ACC112 (cell line): Measurements from ENCODE around the gene ACOT13.
"Not testable (repeated sequence)": the region's sequence is repeated elsewhere in the genome, so short reads cannot be mapped to it uniquely, and the experiment has no call there.

ENCODE experiments used
- H2AFZ ChIP-seq: fragments of 200-600 bp; sonication (generic); one replicate; pipeline ENCODE4 v1.6.0; 2017; ENCODE audit warnings: antibody characterized with exemption, low read length; ENCODE audit not compliant: unreplicated experiment
- H3K27ac ChIP-seq: fragments of 200-600 bp; sonication (generic); 2 replicates; pipeline ENCODE4 v1.5.1; 2014; ENCODE audit warnings: low read depth, mild to moderate bottlenecking, antibody characterized with exemption, low read length, moderate library complexity
- H3K27me3 ChIP-seq: fragments of 200-600 bp; sonication (generic); 2 replicates; pipeline ENCODE4 v1.6.1; 2014; ENCODE audit warnings: mild to moderate bottlenecking, antibody characterized with exemption, low read length, moderate library complexity, mixed read lengths; ENCODE audit not compliant: insufficient read depth
- H3K36me3 ChIP-seq: fragments of 200-600 bp; sonication (generic); 2 replicates; pipeline ENCODE4 v1.6.1; 2016; ENCODE audit warnings: mild to moderate bottlenecking, antibody characterized with exemption, low read length, moderate library complexity, mixed read lengths; ENCODE audit not compliant: insufficient read depth
- H3K4me1 ChIP-seq: fragments of 200-600 bp; sonication (generic); one replicate; pipeline ENCODE4 v1.6.1; 2016; ENCODE audit warnings: low read length, mixed read lengths; ENCODE audit not compliant: insufficient read depth, unreplicated experiment, control insufficient read depth
- H3K4me3 ChIP-seq: fragments of 200-600 bp; sonication (generic); 2 replicates; pipeline ENCODE4 v1.5.1; 2014; ENCODE audit warnings: mild to moderate bottlenecking, low read depth, low read length
- H3K79me2 ChIP-seq: fragments of 200-600 bp; sonication (generic); one replicate; pipeline ENCODE4 v1.6.0; 2016; ENCODE audit warnings: low read length; ENCODE audit not compliant: control insufficient read depth, unreplicated experiment, insufficient read depth

The ACOT13 gene

GRCh38 chr6:24692415-24692814 lies 25.5 kb downstream of the ACOT13 start:
- Histone ChIP-seq H3K36me3 (no peaks in the 10 kb centered on the region), H3K79me2 (no peaks in the 10 kb centered on the region), H3K27ac (no peak overlapping the region), H3K4me1 (peaks cover 10% of the 10 kb centered on the region), H3K27me3 (no peaks in the 10 kb centered on the region), H2AFZ (no peak overlapping the region), H3K4me3 (no peak overlapping the region)

GRCh38 chr6:24692848-24693592 lies 26.1 kb downstream of the ACOT13 start:
- H3K36me3 ChIP-seq, result no peaks in the 10 kb centered on the region
- no peak overlapping the region for H3K4me3 ChIP-seq
- H3K27me3 ChIP-seq, result no peaks in the 10 kb centered on the region
- no peak overlapping the region for H3K27ac ChIP-seq
- no peak overlapping the region for H2AFZ ChIP-seq
- H3K4me1 ChIP-seq, result peaks cover 10% of the 10 kb centered on the region
- no peaks in the 10 kb centered on the region for H3K79me2 ChIP-seq

- Histone ChIP-seq H3K27me3 (no peaks in the 10 kb centered on the region), H3K27ac (no peak overlapping the region), H3K4me1 (peaks cover 10% of the 10 kb centered on the region), H3K36me3 (no peaks in the 10 kb centered on the region), H3K4me3 (no peak overlapping the region), H3K79me2 (no peaks in the 10 kb centered on the region), H2AFZ (no peak overlapping the region)
Measured at GRCh38 chr6:24694198-24694597, 27.3 kb downstream of the ACOT13 start.

GRCh38 chr6:24695635-24696034 lies 28.8 kb downstream of the ACOT13 start:
- not testable (repeated sequence) for H3K79me2 ChIP-seq, H3K4me1 ChIP-seq, H3K27ac ChIP-seq, H3K27me3 ChIP-seq, H3K36me3 ChIP-seq, H3K4me3 ChIP-seq, H2AFZ ChIP-seq

- Histone ChIP-seq H3K36me3 (no peaks in the 10 kb centered on the region), H2AFZ (no peak overlapping the region)
Measured at GRCh38 chr6:24696097-24696496, 29.2 kb downstream of the ACOT13 start.

GRCh38 chr6:24699521-24700359 lies 32.9 kb downstream of the ACOT13 start:
- Histone ChIP-seq H3K36me3 (peaks cover 16% of the 10 kb centered on the region), H3K27ac (peak overlapping the region; percentile 6), H2AFZ (no peak overlapping the region), H3K27me3 (no peaks in the 10 kb centered on the region), H3K4me3 (no peak overlapping the region), H3K79me2 (no peaks in the 10 kb centered on the region), H3K4me1 (peaks cover 7% of the 10 kb centered on the region)

More at GRCh38 chr6:24696097-24696496, 29.2 kb downstream of the ACOT13 start:
- Histone ChIP-seq H3K4me1 (peaks cover 7% of the 10 kb centered on the region), H3K4me3 (no peak overlapping the region), H3K27ac (no peak overlapping the region), H3K27me3 (no peaks in the 10 kb centered on the region), H3K79me2 (no peaks in the 10 kb centered on the region)

- Histone ChIP-seq H3K79me2 (no peaks in the 10 kb centered on the region), H3K4me1 (peaks cover 7% of the 10 kb centered on the region), H3K27ac (no peak overlapping the region), H3K27me3 (no peaks in the 10 kb centered on the region), H2AFZ (no peak overlapping the region), H3K4me3 (no peak overlapping the region), H3K36me3 (peaks cover 42% of the 10 kb centered on the region)
Measured at GRCh38 chr6:24702720-24703282, 35.9 kb downstream of the ACOT13 start.

- Histone ChIP-seq H2AFZ (no peak overlapping the region), H3K4me3 (no peak overlapping the region), H3K27ac (peak overlapping the region; percentile 6; the same call in 1 of the 2 replicates), H3K4me1 (peaks cover 6% of the 10 kb centered on the region), H3K79me2 (peaks cover 7% of the 10 kb centered on the region), H3K36me3 (peaks cover 59% of the 10 kb centered on the region), H3K27me3 (no peaks in the 10 kb centered on the region)
Measured at GRCh38 chr6:24704468-24704867, 37.6 kb downstream of the ACOT13 start.

GRCh38 chr6:24708612-24709011 lies 41.7 kb downstream of the ACOT13 start:
- H3K36me3 ChIP-seq, result peaks cover 78% of the 10 kb centered on the region
- H3K4me3 ChIP-seq, result no peak overlapping the region
- H3K27me3 ChIP-seq, result no peaks in the 10 kb centered on the region
- H2AFZ ChIP-seq, result no peak overlapping the region
- H3K27ac ChIP-seq, result no peak overlapping the region
- H3K79me2 ChIP-seq, result peaks cover 40% of the 10 kb centered on the region
- H3K4me1 ChIP-seq, result peaks cover 1% of the 10 kb centered on the region

- no peaks in the 10 kb centered on the region for H3K27me3 ChIP-seq
- peaks cover 6% of the 10 kb centered on the region for H3K4me1 ChIP-seq
- H3K36me3 ChIP-seq, result peaks cover 80% of the 10 kb centered on the region
- no peak overlapping the region for H3K27ac ChIP-seq
- peaks cover 46% of the 10 kb centered on the region for H3K79me2 ChIP-seq
- H2AFZ ChIP-seq, result no peak overlapping the region
- no peak overlapping the region for H3K4me3 ChIP-seq
Measured at GRCh38 chr6:24709014-24709711, 42.3 kb downstream of the ACOT13 start.
